Hepatic stellate cell (primary cell): ENCODE data around the gene PPP2R2C.

Experiments
- DNase-seq: peaks from one replicate; pipeline ENCODE4 v3.0.0; 2011; ENCODE audit warnings: low spot score

Gene PPP2R2C

GRCh38 chr4:6302869-6303268 lies 169.5 kb downstream of the PPP2R2C start:
- no peak for DNase-seq

DNA sequence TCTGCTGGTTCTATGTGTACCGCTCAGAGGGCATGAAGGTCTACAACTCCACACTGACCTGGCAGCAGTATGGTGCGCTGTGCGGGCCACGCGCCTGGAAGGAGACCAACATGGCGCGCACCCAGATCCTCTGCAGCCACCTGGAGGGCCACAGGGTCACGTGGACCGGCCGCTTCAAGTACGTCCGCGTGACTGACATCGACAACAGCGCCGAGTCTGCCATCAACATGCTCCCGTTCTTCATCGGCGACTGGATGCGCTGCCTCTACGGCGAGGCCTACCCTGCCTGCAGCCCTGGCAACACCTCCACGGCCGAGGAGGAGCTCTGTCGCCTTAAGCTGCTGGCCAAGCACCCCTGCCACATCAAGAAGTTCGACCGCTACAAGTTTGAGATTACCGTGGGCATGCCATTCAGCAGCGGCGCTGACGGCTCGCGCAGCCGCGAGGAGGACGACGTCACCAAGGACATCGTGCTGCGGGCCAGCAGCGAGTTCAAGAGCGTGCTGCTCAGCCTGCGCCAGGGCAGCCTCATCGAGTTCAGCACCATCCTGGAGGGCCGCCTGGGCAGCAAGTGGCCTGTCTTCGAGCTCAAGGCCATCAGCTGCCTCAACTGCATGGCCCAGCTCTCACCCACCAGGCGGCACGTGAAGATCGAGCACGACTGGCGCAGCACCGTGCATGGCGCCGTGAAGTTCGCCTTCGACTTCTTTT lies 170.5 kb downstream of the PPP2R2C start:
- DNase-seq = no peak

GRCh38 chr4:6301051-6301731 lies 171.2 kb downstream of the PPP2R2C start:
- DNase-seq = no peak

GRCh38 chr4:6300359-6300758 lies 172.1 kb downstream of the PPP2R2C start:
- no peak for DNase-seq

- DNase-seq = no peak
Observed at GRCh38 chr4:6299875-6300274, 172.5 kb downstream of the PPP2R2C start.

DNA sequence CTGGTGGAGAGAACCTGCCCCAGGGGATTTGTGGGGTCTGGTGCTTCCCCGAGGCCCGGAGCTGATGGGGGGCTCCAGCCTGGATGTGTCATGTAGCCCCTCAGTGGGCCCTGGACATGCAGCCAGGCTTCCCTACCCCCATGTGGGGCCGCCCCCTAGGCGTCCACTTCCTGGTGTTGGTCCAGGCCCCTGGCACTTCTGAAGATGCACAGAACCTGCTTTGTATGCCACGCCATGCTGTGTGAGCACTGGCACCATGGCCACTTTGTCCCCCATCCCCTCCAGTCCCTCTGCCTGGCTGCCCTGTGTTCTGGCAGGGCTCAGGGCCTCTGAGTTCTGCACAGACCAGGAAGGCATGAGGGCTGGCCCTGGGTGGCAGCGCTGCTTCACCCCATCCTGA lies 173.6 kb downstream of the PPP2R2C start:
- DNase-seq = no peak

GRCh38 chr4:6298035-6298434 lies 174.4 kb downstream of the PPP2R2C start:
- DNase-seq = no peak

GRCh38 chr4:6297266-6297815 lies 175.1 kb downstream of the PPP2R2C start:
- no peak for DNase-seq

- no peak for DNase-seq
Observed at GRCh38 chr4:6296026-6296425, 176.4 kb downstream of the PPP2R2C start.

- no peak for DNase-seq
Observed at GRCh38 chr4:6295495-6295894, 176.9 kb downstream of the PPP2R2C start.

DNA sequence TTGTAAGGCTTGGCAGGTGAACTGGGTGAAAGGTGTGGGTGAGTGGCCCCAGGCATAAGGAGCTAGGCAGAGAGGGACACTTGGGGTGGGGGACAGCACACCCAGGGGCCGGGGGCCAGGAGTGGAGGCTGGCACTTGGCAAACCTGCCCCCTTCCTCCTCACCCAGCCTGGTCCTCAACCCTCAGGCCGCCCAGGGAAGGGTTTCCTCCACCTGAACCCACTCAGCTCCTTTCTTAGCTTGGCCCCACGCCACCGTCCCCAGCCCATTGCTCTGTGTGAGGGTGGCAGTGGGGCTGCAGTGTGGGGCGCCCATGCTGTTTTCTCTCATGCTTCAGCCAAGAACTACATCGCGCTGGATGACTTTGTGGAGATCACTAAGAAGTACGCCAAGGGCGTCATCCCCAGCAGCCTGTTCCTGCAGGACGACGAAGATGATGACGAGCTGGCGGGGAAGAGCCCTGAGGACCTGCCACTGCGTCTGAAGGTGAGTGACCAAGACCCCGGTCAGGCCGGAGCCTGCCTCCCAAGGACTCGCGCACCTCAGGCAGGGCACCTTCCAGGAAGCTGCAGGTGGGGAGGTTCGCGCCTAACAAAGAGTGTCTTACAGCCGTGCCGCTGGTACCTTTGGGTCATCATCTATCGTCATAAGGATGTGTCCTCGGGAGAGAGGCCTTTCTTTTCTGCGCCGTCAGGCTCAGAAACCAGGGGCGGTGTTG lies 177.6 kb downstream of the PPP2R2C start:
- no peak for DNase-seq

- no peak for DNase-seq
Observed at GRCh38 chr4:6293661-6294060, 178.8 kb downstream of the PPP2R2C start.

GRCh38 chr4:6293097-6293445 lies 179.3 kb downstream of the PPP2R2C start:
- no peak for DNase-seq

- DNase-seq = no peak
Observed at GRCh38 chr4:6292376-6293096, 179.9 kb downstream of the PPP2R2C start.

GRCh38 chr4:6291784-6292297 lies 180.6 kb downstream of the PPP2R2C start:
- no peak for DNase-seq

DNA sequence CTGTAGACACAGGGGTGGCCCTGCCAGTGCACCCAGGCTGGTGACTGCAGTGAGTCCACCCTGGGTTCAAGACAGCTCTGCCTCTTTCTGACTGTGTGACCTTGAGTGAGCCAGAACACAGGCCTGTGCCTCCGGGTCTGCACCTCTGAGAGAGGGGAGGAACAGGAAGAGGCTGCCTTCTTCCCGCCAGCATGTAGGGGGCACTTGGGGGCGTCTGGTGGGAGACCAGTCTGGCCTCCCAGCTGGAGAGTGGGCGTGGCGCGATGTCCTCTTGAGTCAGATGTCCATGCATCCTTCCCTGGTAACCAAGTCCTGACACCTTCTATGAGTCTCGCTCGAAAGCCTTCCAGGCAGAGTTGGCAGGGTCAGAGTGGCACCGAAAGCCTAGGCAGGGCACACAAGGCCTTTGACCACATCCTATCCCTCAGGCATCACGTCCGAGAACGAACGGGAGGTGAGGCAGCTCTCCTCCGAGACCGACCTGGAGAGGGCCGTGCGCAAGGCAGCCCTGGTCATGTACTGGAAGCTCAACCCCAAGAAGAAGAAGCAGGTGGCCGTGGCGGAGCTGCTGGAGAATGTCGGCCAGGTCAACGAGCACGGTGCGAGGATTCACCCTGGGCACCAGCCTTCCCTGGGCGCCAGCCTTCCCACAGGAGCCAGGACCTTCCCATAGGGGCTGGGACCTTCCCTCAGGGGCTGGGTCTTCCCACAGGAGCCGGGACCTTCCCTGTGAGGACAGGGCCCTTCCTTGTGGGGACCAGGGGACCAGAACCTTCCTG lies 181.5 kb downstream of the PPP2R2C start:
- DNase-seq = no peak

GRCh38 chr4:6290256-6290655 lies 182.2 kb downstream of the PPP2R2C start:
- DNase-seq = no peak

DNA sequence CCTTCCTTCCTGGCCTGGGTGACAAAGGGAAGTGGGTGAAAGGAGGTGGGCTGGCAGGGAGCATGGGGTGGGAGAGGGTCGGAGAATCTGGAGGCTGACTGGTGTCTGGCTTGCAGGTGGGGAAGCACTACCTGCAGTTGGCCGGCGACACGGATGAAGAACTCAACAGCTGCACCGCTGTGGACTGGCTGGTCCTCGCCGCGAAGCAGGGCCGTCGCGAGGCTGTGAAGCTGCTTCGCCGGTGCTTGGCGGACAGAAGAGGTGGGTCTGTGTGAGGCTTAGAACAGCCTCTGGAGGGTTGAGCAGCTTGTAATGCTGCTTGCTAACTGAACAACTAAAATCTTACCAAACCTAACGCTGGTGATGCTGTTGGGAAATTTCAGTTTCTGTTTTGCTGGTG lies 183.5 kb downstream of the PPP2R2C start:
- no peak for DNase-seq

- no peak for DNase-seq
Observed at GRCh38 chr4:6288342-6288741, 184.1 kb downstream of the PPP2R2C start.

- DNase-seq = no peak
Observed at GRCh38 chr4:6287017-6287788, 185.2 kb downstream of the PPP2R2C start.

DNA sequence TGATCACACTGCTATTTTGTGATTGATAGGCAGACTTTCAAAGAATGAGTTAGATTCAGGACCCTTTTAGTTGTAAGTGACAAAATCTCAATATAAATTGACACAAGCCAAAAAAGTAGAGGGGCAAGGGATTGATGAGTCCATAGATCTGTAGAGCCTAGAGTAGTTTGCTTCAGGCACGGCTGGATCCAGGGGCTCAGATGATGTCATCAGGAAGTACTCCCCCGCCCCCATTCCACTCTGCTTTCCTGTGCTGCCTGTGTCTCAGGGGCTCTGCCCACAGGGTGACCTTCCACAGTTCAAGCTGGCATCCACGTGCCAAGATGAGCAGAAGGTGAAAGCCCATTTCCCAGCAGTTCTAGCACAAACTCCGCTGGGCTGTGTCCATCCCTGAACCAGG lies 189.1 kb downstream of the PPP2R2C start:
- DNase-seq = no peak
